Thyroid gland (tissue), 4 donors: ENCODE data around the gene METTL26. TPM values are rescaled to one million over a fixed set of nuclear protein-coding genes. Genes with fewer than 3 reads are reported as not detected.

Experiments
- DNase-seq, 2 donors: peaks; one replicate each; pipeline ENCODE4 v3.0.0-alpha.2; 2019
- H3K27ac ChIP-seq, 3 donors: fragments of 200-600 bp; sonication (generic); 1 replicate in 2 of 3; 2 replicates in 1 of 3; pipeline ENCODE4 v1.5.1; 2016 to 2019; ENCODE audit warnings: mild to moderate bottlenecking in 1 of 3, moderate library complexity in 1 of 3
- H3K27me3 ChIP-seq: fragments of 200-600 bp; sonication (generic); one replicate; pipeline ENCODE4 v1.5.1; 2019
- H3K36me3 ChIP-seq, 2 donors: fragments of 200-600 bp; sonication (generic); one replicate each; pipeline ENCODE4 v1.5.1; 2016 to 2019
- H3K4me1 ChIP-seq, 2 donors: fragments of 200-600 bp; sonication (generic); one replicate each; pipeline ENCODE4 v1.5.1; 2017 to 2019
- H3K4me3 ChIP-seq, 3 donors: fragments of 200-600 bp; sonication (generic); replicated peaks in 1 of 3; 1 replicate in 2 of 3; 2 replicates in 1 of 3; pipeline ENCODE4 v1.5.1; 2016; ENCODE audit warnings: mild to moderate bottlenecking in 1 of 3
- H3K9me3 ChIP-seq: fragments of 200-600 bp; sonication (generic); one replicate; pipeline ENCODE4 v1.5.1; 2017
- POLR2A ChIP-seq, 2 donors: fragments of 450-650 bp; IDR thresholded peaks; one replicate each; pipeline ENCODE4 v1.6.1; 2017; ENCODE audit warnings: antibody characterized with exemption in 2 of 2, mild to moderate bottlenecking in 2 of 2, moderate library complexity in 1 of 2
- WGBS, 2 donors: methylation state at CpG; one replicate each; pipeline ENCODE4 v1.1.5; 2017; 5-methylcytosine and 5-hydroxymethylcytosine counted together
- intact Hi-C: fragments of 100-400 bp; cut with DNase I; formaldehyde crosslinking; loops from one replicate; pipeline ENCODE4 v1.15.1; 2023
- total RNA-seq, 4 donors: library from RNA; depleted of rRNA; stranded (reverse); fragments of >200 nt; gene quantifications; one replicate each; pipeline ENCODE4 v1.2.3, GENCODE V29; 2016
- TF ChIP-seq, protein P1 (sequence below), 6 experiments: fragments of 200-600 bp in 3 of 6; fragments of 450-650 bp in 3 of 6; sonication (generic) in 3 of 6; IDR thresholded peaks; one replicate each; pipeline ENCODE4 v1.5.1; 2016 to 2019; ENCODE audit warnings: antibody characterized with exemption in 6 of 6, mild to moderate bottlenecking in 2 of 6, inconsistent platforms in 1 of 6, moderate library complexity in 1 of 6

The METTL26 gene
- total RNA-seq, 4 donors from 2014 or later: 54.2 to 180 (median 115) TPM

- 40% methylated on average over 4 of the region's 55 CpGs; no CpG with 5 or more reads in 1 of the 2 donors for WGBS, 2 donors
- peak overlapping the region in 2 of 3 donors; percentile 41 to 97 for H3K27ac ChIP-seq
- H3K36me3 ChIP-seq: peaks cover 0 to 8% of the 10 kb centered on the region in 2 donors
- intact Hi-C loops: no loop called here
- no peak for TF ChIP-seq POLR2A (IDR thresholded peaks at IDR 0.05)
- TF ChIP-seq, protein P1, sequence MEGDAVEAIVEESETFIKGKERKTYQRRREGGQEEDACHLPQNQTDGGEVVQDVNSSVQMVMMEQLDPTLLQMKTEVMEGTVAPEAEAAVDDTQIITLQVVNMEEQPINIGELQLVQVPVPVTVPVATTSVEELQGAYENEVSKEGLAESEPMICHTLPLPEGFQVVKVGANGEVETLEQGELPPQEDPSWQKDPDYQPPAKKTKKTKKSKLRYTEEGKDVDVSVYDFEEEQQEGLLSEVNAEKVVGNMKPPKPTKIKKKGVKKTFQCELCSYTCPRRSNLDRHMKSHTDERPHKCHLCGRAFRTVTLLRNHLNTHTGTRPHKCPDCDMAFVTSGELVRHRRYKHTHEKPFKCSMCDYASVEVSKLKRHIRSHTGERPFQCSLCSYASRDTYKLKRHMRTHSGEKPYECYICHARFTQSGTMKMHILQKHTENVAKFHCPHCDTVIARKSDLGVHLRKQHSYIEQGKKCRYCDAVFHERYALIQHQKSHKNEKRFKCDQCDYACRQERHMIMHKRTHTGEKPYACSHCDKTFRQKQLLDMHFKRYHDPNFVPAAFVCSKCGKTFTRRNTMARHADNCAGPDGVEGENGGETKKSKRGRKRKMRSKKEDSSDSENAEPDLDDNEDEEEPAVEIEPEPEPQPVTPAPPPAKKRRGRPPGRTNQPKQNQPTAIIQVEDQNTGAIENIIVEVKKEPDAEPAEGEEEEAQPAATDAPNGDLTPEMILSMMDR (IDR thresholded peaks at IDR 0.05): peak in 1 of 6 experiments; percentile 16
- H3K27me3 ChIP-seq: no peaks in the 10 kb centered on the region
- no peak for DNase-seq
- H3K4me3 ChIP-seq: peak overlapping the region; percentile 27 to 96 (median 73)
- no peaks in the 10 kb centered on the region for H3K9me3 ChIP-seq
- peaks cover 18 to 27% of the 10 kb centered on the region in 2 donors for H3K4me1 ChIP-seq
Measured at GRCh38 chr16:635573-636205, 416 bp downstream of the METTL26 start.

DNA sequence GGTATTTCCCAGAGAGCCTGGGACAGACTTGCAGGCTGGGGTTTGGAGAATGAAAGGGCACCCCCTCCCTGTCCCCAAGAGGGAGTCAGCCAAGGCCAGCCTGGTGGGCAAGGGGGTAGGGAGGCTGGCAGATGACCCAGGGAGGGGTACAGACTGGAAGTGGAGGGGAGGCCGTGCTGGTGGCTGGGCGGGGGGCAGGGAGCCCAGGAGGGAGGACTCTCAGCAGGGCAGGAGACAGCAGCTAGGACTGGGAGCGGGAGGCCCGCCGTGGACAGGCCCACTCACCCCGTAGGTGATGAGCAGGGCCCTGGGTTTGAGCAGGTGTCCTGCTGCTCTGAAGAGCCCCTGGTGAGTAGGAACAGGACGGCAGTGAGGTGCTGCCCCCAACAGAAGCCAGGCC lies 1.1 kb downstream of the METTL26 start:
- Histone ChIP-seq H3K4me1 (peaks cover 19 to 33% of the 10 kb centered on the region in 2 donors), H3K4me3 (peak overlapping the region in 1 of 3 donors; percentile 96), H3K27me3 (no peaks in the 10 kb centered on the region), H3K36me3 (peaks cover 0 to 8% of the 10 kb centered on the region in 2 donors), H3K27ac (no peak overlapping the region), H3K9me3 (no peaks in the 10 kb centered on the region)
- intact Hi-C loops: loop anchor here (5.0 kb wide), 1 partner anchor 43 kb away; the partner anchor contains the start of gene RAB40C
- WGBS, 2 donors: 88 to 95% methylated on average over 4 to 6 of the region's 7 CpGs
- TF ChIP-seq, protein P1 (IDR thresholded peaks at IDR 0.05): no peak
- no peak for TF ChIP-seq POLR2A (IDR thresholded peaks at IDR 0.05)
- no peak for DNase-seq

- no peaks in the 10 kb centered on the region for H3K9me3 ChIP-seq
- H3K36me3 ChIP-seq: peaks cover 0 to 8% of the 10 kb centered on the region in 2 donors
- no peaks in the 10 kb centered on the region for H3K27me3 ChIP-seq
- no peak for DNase-seq
- peaks cover 19 to 33% of the 10 kb centered on the region in 2 donors for H3K4me1 ChIP-seq
- no peak overlapping the region for H3K27ac ChIP-seq
- intact Hi-C loops: loop anchor here (5.0 kb wide), 1 partner anchor 42 kb away; the partner anchor contains the start of gene RAB40C
- H3K4me3 ChIP-seq: no peak overlapping the region
- TF ChIP-seq, protein P1 (IDR thresholded peaks at IDR 0.05): no peak
- TF ChIP-seq POLR2A (IDR thresholded peaks at IDR 0.05): no peak
- WGBS, 2 donors: 90 to 93% methylated on average over 5 to 21 of the region's 22 CpGs
Measured at GRCh38 chr16:634051-634670, 1.9 kb downstream of the METTL26 start.

- DNase-seq: no peak
- 98% methylated on average over 44 to 62 of the region's 74 CpGs for WGBS, 2 donors
- Histone ChIP-seq H3K27me3 (no peaks in the 10 kb centered on the region), H3K4me3 (no peak overlapping the region), H3K36me3 (peaks cover 0 to 8% of the 10 kb centered on the region in 2 donors), H3K9me3 (no peaks in the 10 kb centered on the region), H3K4me1 (peaks cover 19 to 33% of the 10 kb centered on the region in 2 donors), H3K27ac (no peak overlapping the region)
- no peak for TF ChIP-seq POLR2A (IDR thresholded peaks at IDR 0.05)
- TF ChIP-seq, protein P1 (IDR thresholded peaks at IDR 0.05): no peak
- intact Hi-C loops: loop anchor here (5.0 kb wide), 1 partner anchor 41 kb away; the partner anchor contains the start of gene RAB40C
Measured at GRCh38 chr16:633336-634050, 2.6 kb downstream of the METTL26 start.
